Type B pancreatic cell (in vitro differentiated cells): ENCODE results near the gene NUDCD3. TPM values are rescaled to one million over a fixed set of nuclear protein-coding genes. Genes with fewer than 3 reads are reported as not detected.

ENCODE experiments used
- DNase-seq: peaks from one replicate; pipeline ENCODE4 v3.0.0; 2021; ENCODE audit warnings: mixed read lengths; ENCODE audit not compliant: unreplicated experiment; ENCODE audit errors: extremely low spot score
- H3K27ac Mint-ChIP-seq: 2 replicates; pipeline ENCODE4 v1.8.0; 2021; ENCODE audit warnings: mild to moderate bottlenecking, mixed read lengths
- H3K27me3 Mint-ChIP-seq: 2 replicates; pipeline ENCODE4 v1.8.0; 2021; ENCODE audit warnings: mixed read lengths
- H3K36me3 Mint-ChIP-seq: 2 replicates; pipeline ENCODE4 v1.8.0; 2021; ENCODE audit warnings: mixed read lengths
- H3K4me1 Mint-ChIP-seq: one replicate; pipeline ENCODE4 v1.8.0; 2021; ENCODE audit warnings: mixed read lengths; ENCODE audit not compliant: unreplicated experiment
- H3K4me3 Mint-ChIP-seq: 2 replicates; pipeline ENCODE4 v1.8.0; 2021; ENCODE audit warnings: mild to moderate bottlenecking, mixed read lengths
- H3K9me3 Mint-ChIP-seq: 2 replicates; pipeline ENCODE4 v1.8.0; 2021; ENCODE audit warnings: mixed read lengths
- total RNA-seq: library from RNA; stranded (reverse); gene quantifications from 2 replicates; pipeline ENCODE4 v1.2.1, GENCODE V29; 2021; ENCODE audit warnings: low replicate concordance
- TF ChIP-seq, protein P1 (sequence below): fragments of 200-600 bp; sonication (generic); conservative IDR thresholded peaks from 2 replicates; pipeline ENCODE4 v1.5.0; 2021; ENCODE audit warnings: antibody characterized with exemption, mild to moderate bottlenecking

The NUDCD3 gene
- total RNA-seq, 1 donor from 2014 or later, result 88.5 TPM

DNA sequence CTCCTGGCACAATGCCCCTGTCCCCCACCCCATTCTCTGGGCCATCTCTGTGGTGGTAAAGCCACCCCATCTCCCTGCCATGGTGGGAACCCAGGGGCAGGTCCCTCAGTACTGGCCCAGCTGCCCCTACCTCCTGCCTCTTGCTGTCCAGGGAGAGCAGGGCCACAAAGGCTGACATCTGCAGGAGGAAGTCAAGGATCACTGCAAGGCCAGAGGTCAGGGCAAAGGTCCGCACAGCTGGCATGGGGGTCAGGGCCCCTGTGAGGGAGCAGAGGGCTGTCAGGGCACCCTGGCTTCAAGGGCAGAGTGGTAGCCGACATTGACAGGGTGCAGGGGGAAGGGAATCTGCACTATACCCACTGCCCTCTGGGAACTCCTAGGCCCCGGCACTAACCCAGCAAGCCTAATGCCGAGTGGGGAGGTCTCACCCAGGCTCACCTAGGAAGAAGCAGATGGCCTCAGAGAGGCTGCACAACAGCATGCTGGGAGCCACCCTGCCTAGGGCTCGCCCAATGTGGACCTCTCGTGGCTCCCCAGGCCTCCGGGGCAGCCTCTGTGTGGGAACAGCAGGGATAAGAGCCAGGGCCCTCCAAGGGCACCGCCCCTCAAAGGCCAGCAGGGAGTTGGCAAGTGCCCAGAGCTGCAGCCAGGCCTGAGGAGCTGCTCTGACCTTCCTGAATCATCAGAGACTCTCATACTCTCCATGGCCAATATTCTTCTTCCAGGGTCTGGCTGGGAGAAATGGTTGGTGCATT, 43.0 kb upstream of the NUDCD3 start:
- no peak overlapping the region for H3K4me3 Mint-ChIP-seq
- DNase-seq, result no peak
- H3K4me1 Mint-ChIP-seq, result peaks cover 4% of the 10 kb centered on the region
- H3K36me3 Mint-ChIP-seq, result no peaks in the 10 kb centered on the region
- peak overlapping the region; percentile 92 for H3K27ac Mint-ChIP-seq
- TF ChIP-seq, protein P1, sequence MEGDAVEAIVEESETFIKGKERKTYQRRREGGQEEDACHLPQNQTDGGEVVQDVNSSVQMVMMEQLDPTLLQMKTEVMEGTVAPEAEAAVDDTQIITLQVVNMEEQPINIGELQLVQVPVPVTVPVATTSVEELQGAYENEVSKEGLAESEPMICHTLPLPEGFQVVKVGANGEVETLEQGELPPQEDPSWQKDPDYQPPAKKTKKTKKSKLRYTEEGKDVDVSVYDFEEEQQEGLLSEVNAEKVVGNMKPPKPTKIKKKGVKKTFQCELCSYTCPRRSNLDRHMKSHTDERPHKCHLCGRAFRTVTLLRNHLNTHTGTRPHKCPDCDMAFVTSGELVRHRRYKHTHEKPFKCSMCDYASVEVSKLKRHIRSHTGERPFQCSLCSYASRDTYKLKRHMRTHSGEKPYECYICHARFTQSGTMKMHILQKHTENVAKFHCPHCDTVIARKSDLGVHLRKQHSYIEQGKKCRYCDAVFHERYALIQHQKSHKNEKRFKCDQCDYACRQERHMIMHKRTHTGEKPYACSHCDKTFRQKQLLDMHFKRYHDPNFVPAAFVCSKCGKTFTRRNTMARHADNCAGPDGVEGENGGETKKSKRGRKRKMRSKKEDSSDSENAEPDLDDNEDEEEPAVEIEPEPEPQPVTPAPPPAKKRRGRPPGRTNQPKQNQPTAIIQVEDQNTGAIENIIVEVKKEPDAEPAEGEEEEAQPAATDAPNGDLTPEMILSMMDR, result no peak
- H3K9me3 Mint-ChIP-seq, result no peaks in the 10 kb centered on the region
- no peaks in the 10 kb centered on the region for H3K27me3 Mint-ChIP-seq

DNA sequence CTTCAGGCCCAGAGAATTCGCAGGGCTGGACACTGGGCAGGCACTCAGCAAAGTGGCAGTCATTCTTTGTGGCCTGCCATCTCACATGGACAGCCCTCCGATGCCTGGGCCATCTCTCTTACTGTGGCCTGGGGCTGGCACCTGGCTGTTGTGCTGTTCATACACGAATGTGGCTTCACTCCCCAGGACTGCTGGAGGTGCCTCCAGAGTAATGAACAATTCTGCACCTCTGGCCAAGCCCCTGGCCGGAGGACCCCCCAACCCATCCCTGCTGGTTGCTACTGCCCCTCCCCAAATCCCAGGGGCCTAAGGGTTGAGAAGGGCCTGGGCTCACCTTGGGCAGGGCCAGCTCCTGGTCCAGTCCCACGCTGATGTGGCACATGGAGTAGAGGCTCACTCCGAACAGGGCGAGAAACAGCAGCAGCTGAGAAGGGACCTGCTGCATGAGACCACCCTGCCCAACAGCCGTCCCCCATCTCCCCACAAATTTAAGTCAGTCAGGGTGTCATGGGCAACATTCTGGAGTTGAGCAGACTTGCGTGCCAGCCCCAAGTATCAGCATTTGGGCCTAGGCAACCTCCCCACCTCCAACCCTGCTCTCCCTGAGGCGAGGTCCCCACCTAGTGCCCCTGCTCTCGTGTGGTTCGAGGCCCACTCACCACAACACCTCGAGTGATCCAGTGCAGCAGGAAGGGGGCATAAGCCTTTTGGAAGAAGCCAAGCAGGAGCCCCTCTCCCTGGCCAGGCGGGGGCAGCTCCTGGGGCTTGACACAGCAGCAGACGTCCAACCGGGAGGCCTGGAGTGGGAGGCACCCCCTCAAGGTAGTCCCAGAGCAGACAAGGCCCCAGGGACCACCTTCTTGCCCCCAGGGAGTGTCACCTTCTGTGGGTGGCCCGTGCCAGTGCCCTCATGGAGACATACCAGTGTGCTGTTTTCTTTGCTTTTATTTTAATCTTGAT, 41.2 kb upstream of the NUDCD3 start:
- DNase-seq, result no peak
- Mint-ChIP-seq H3K27ac (no peak overlapping the region), H3K36me3 (no peaks in the 10 kb centered on the region), H3K4me3 (no peak overlapping the region), H3K27me3 (no peaks in the 10 kb centered on the region), H3K4me1 (peaks cover 4% of the 10 kb centered on the region), H3K9me3 (no peaks in the 10 kb centered on the region)
- TF ChIP-seq, protein P1, result no peak

DNA sequence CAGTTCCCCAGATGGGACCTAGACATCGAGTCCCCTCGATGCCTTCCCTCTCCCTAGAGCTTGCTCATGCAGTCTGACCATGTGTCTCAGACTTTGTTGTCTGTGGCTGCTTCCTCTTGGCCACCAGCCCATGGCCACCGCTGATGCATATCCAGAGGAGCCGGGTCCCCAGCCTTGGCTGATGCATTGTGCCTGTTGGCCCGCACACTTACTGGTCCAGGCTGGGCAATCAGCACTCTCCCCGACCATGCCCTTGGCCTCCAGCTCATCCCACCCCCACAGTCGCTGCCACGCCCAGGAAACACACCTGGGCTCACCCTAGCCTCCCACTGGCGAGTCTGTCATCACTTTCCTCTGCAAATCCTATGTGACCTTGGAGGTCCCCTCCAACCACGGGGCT, 40.5 kb upstream of the NUDCD3 start:
- TF ChIP-seq, protein P1, result no peak
- Mint-ChIP-seq H3K36me3 (no peaks in the 10 kb centered on the region), H3K4me3 (no peak overlapping the region), H3K4me1 (peaks cover 4% of the 10 kb centered on the region), H3K27me3 (no peaks in the 10 kb centered on the region), H3K9me3 (no peaks in the 10 kb centered on the region), H3K27ac (peak overlapping the region; percentile 65)
- DNase-seq, result no peak

DNA sequence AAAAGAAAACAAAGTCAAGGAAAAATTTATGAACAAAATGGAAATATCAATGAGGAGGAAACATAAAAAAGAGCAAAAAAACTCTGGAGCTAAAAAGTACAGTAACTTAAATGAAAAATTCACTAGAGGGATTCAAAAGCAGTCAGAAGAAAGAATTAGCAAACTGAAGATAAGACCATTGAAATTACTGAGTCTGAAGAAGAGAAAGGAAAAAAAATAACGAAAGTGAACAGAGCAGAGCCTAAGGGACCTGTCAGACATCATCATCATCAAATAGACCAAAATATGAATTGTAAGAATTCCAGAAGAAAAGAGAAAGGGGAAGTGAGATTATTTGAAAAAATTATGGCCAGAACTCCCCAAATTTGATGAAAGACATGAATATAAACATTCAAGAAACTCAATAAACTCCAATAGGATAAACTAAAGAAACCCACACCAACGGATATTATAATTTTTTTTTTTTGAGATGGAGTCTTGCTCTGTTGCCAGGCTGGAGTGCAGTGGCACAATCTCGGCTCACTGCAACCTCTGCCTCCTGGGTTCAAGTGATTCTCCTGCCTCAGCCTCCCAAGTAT, 34.4 kb upstream of the NUDCD3 start:
- Mint-ChIP-seq H3K27me3 (peaks cover 4% of the 10 kb centered on the region), H3K4me1 (no peaks in the 10 kb centered on the region), H3K9me3 (no peaks in the 10 kb centered on the region), H3K4me3 (no peak overlapping the region), H3K27ac (no peak overlapping the region), H3K36me3 (no peaks in the 10 kb centered on the region)
- TF ChIP-seq, protein P1, result no peak
- DNase-seq, result no peak

DNA sequence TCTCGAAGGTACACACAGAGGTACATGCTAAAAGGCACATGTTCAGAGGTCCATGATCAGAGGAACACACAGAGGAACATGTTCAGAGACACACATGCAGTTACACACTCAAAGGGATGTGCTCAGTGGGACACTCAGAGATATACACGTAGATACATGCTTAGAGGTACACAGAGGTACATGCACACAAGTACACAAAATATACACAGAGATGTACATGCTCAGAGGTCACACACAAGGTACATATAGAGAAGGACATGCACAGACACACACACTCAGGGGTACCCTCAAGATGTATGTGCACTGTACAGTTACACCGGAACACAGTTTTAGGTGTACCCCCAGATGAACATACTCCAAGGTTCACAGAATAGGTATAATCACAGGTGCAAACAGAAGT, 31.9 kb upstream of the NUDCD3 start:
- Mint-ChIP-seq H3K9me3 (no peaks in the 10 kb centered on the region), H3K27ac (no peak overlapping the region), H3K4me3 (no peak overlapping the region)

More for the DNA sequence above, 31.9 kb upstream of the NUDCD3 start:
- Mint-ChIP-seq H3K27me3 (peaks cover 4% of the 10 kb centered on the region), H3K4me1 (no peaks in the 10 kb centered on the region), H3K36me3 (no peaks in the 10 kb centered on the region)
- no peak for DNase-seq
- TF ChIP-seq, protein P1, result no peak
